ENCODE measurements around the gene NOD2. TPM values are rescaled to one million over a fixed set of nuclear protein-coding genes. Genes with fewer than 3 reads are reported as not detected.

Gene NOD2
- total and polyA plus RNA-seq, 2 experiments from 2014 or later, result not detected

GRCh38 chr16:50721549-50722404 lies 28.4 kb downstream of the NOD2 start:
- no peaks in the 10 kb centered on the region for H3K9me3 ChIP-seq (ENCODE audit: low read depth)
- H3K27me3 ChIP-seq (replicated peaks; ENCODE audit: insufficient read depth), result no peaks in the 10 kb centered on the region
- no peak for DNase-seq
- in situ Hi-C loops (cut with MboI), result no loop called here
- H3K4me1 ChIP-seq (ENCODE audit: insufficient read depth), result no peaks in the 10 kb centered on the region
- no peak overlapping the region for H3K27ac ChIP-seq
- no peak overlapping the region for H2AFZ ChIP-seq
- H3K9ac ChIP-seq, result no peak overlapping the region
- no peak overlapping the region for H3K4me3 ChIP-seq
- no peaks in the 10 kb centered on the region for H3F3A ChIP-seq (ENCODE audit: insufficient read depth)
- H3K79me2 ChIP-seq (ENCODE audit: insufficient read depth), result no peaks in the 10 kb centered on the region
- TF ChIP-seq EZH2 (IDR thresholded peaks at IDR 0.05; ENCODE audit: insufficient read depth, poor library complexity, severe bottlenecking) (no peak), EZH2phosphoT487 (IDR thresholded peaks at IDR 0.05; ENCODE audit: insufficient read depth, low read depth) (no peak)
- 77 to 91% methylated on average over 6 of the region's 6 CpGs for WGBS, 2 experiments (ENCODE audit: low coverage in 1 of 2, low lambda C conversion rate in 2 of 2, missing lambda C conversion rate in 2 of 2)
- H3K36me3 ChIP-seq (ENCODE audit: low read depth), result no peaks in the 10 kb centered on the region
- H3K9me2 ChIP-seq (ENCODE audit: insufficient read depth), result no peaks in the 10 kb centered on the region
- no peaks in the 10 kb centered on the region for H4K20me1 ChIP-seq (ENCODE audit: insufficient read depth)
- no peak overlapping the region for H3K4me2 ChIP-seq (ENCODE audit: unreplicated experiment)

GRCh38 chr16:50722405-50722737 lies 29.0 kb downstream of the NOD2 start:
- H3K36me3 ChIP-seq (ENCODE audit: low read depth), result no peaks in the 10 kb centered on the region
- H3K27ac ChIP-seq, result no peak overlapping the region
- no peaks in the 10 kb centered on the region for H3K4me1 ChIP-seq (ENCODE audit: insufficient read depth)
- H3K27me3 ChIP-seq (replicated peaks; ENCODE audit: insufficient read depth), result no peaks in the 10 kb centered on the region
- no peak overlapping the region for H3K4me2 ChIP-seq (ENCODE audit: unreplicated experiment)
- no peak overlapping the region for H2AFZ ChIP-seq
- no peaks in the 10 kb centered on the region for H3K9me3 ChIP-seq (ENCODE audit: low read depth)
- in situ Hi-C loops (cut with MboI), result no loop called here
- no peaks in the 10 kb centered on the region for H3F3A ChIP-seq (ENCODE audit: insufficient read depth)
- no peaks in the 10 kb centered on the region for H3K79me2 ChIP-seq (ENCODE audit: insufficient read depth)
- no peaks in the 10 kb centered on the region for H4K20me1 ChIP-seq (ENCODE audit: insufficient read depth)
- H3K9ac ChIP-seq, result no peak overlapping the region
- H3K9me2 ChIP-seq (ENCODE audit: insufficient read depth), result no peaks in the 10 kb centered on the region
- H3K4me3 ChIP-seq, result no peak overlapping the region
- 40 to 50% methylated on average over 1 of the region's 1 CpG for WGBS, 2 experiments (ENCODE audit: low coverage in 1 of 2, low lambda C conversion rate in 2 of 2, missing lambda C conversion rate in 2 of 2)
- TF ChIP-seq EZH2 (IDR thresholded peaks at IDR 0.05; ENCODE audit: insufficient read depth, poor library complexity, severe bottlenecking), result no peak
- no peak for TF ChIP-seq EZH2phosphoT487 (IDR thresholded peaks at IDR 0.05; ENCODE audit: insufficient read depth, low read depth)
- no peak for DNase-seq

GRCh38 chr16:50722960-50723359 lies 29.6 kb downstream of the NOD2 start:
- Histone ChIP-seq H3K27me3 (replicated peaks; ENCODE audit: insufficient read depth) (no peaks in the 10 kb centered on the region), H3K79me2 (ENCODE audit: insufficient read depth) (no peaks in the 10 kb centered on the region), H3K4me1 (ENCODE audit: insufficient read depth) (no peaks in the 10 kb centered on the region), H4K20me1 (ENCODE audit: insufficient read depth) (no peaks in the 10 kb centered on the region), H3F3A (ENCODE audit: insufficient read depth) (no peaks in the 10 kb centered on the region), H3K9me3 (ENCODE audit: low read depth) (no peaks in the 10 kb centered on the region), H2AFZ (no peak overlapping the region), H3K9ac (no peak overlapping the region), H3K4me2 (ENCODE audit: unreplicated experiment) (no peak overlapping the region), H3K4me3 (no peak overlapping the region), H3K27ac (no peak overlapping the region), H3K36me3 (ENCODE audit: low read depth) (no peaks in the 10 kb centered on the region), H3K9me2 (ENCODE audit: insufficient read depth) (no peaks in the 10 kb centered on the region)
- in situ Hi-C loops (cut with MboI), result no loop called here
- WGBS, 2 experiments (ENCODE audit: low coverage in 1 of 2, low lambda C conversion rate in 2 of 2, missing lambda C conversion rate in 2 of 2), result 50 to 52% methylated on average over 2 of the region's 2 CpGs
- DNase-seq, result no peak
- TF ChIP-seq EZH2 (IDR thresholded peaks at IDR 0.05; ENCODE audit: insufficient read depth, poor library complexity, severe bottlenecking) (no peak), EZH2phosphoT487 (IDR thresholded peaks at IDR 0.05; ENCODE audit: insufficient read depth, low read depth) (no peak)

- no peak overlapping the region for H2AFZ ChIP-seq
- TF ChIP-seq EZH2phosphoT487 (IDR thresholded peaks at IDR 0.05; ENCODE audit: insufficient read depth, low read depth), result no peak
- no peak for TF ChIP-seq EZH2 (IDR thresholded peaks at IDR 0.05; ENCODE audit: insufficient read depth, poor library complexity, severe bottlenecking)
- H3K4me2 ChIP-seq (ENCODE audit: unreplicated experiment), result no peak overlapping the region
- no peak for DNase-seq
- in situ Hi-C loops (cut with MboI), result no loop called here
- no peaks in the 10 kb centered on the region for H3K9me2 ChIP-seq (ENCODE audit: insufficient read depth)
- H3K4me3 ChIP-seq, result no peak overlapping the region
- H3K27ac ChIP-seq, result no peak overlapping the region
- H4K20me1 ChIP-seq (ENCODE audit: insufficient read depth), result no peaks in the 10 kb centered on the region
- H3K9ac ChIP-seq, result no peak overlapping the region
- H3K4me1 ChIP-seq (ENCODE audit: insufficient read depth), result no peaks in the 10 kb centered on the region
- no peaks in the 10 kb centered on the region for H3K9me3 ChIP-seq (ENCODE audit: low read depth)
- H3F3A ChIP-seq (ENCODE audit: insufficient read depth), result no peaks in the 10 kb centered on the region
- no peaks in the 10 kb centered on the region for H3K36me3 ChIP-seq (ENCODE audit: low read depth)
- H3K79me2 ChIP-seq (ENCODE audit: insufficient read depth), result no peaks in the 10 kb centered on the region
- H3K27me3 ChIP-seq (replicated peaks; ENCODE audit: insufficient read depth), result no peaks in the 10 kb centered on the region
Observed at GRCh38 chr16:50724306-50724705, 30.9 kb downstream of the NOD2 start.
